Left kidney (tissue), 2 donors: Measurements from ENCODE around the gene TSHZ1. TPM values are rescaled to one million over a fixed set of nuclear protein-coding genes. Genes with fewer than 3 reads are reported as not detected.
A peak's percentile ranks its signal among the peaks of the same experiment; 100 is the strongest.
"Not testable (repeated sequence)": the region's sequence is repeated elsewhere in the genome, so short reads cannot be mapped to it uniquely, and the experiment has no call there.

Experiments
- DNase-seq: peaks from one replicate; pipeline ENCODE4 v3.0.0-alpha.2; 2013
- polyA plus RNA-seq: library from polyadenylated mRNA; unstranded; fragments of 120-200 nt; gene quantifications from one replicate; pipeline ENCODE4 v1.2.1, GENCODE V29; 2013; ENCODE audit not compliant: insufficient read length

TSHZ1 gene
- polyA plus RNA-seq, 1 donor, result 33.2 TPM

DNA sequence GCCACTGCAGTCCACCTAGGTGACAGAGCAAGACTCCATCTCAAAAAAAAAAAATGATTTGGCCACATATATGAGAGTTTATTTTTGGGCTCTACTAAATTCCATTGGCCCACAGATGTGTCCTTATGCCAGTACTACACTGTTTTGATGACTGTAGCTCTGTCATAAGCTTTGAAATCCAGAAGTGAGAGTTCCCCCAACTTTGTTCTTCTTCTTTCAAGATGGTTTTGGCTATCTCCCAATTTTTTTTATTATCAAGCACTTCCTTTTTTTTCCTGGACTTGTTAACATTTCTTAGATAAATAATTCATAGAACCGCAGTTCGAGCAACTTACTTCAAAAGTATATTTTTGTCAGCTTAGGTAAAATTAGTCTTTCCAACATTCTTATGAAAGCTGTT, 96.9 kb downstream of the TSHZ1 start:
- DNase-seq, result no peak

DNA sequence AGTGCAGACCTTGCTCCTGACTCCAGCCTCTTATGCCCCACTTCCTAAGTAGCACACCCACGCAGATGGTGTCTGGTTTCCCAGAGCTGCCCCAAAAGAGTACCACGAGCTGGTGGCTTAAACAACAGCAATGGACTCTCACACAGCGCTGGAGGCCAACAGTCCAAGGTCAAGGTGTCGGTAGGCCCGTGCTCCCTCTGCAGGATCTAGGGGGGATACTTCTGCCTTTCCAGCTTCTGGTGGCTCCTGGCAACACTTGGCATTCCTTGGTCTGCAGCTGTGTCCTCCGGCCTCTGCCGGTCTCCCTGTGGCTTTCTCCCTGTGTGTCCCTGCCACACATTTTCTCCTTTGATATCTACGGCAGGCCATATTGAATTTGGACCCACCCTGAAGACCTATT, 99.0 kb downstream of the TSHZ1 start:
- DNase-seq, result no peak

DNA sequence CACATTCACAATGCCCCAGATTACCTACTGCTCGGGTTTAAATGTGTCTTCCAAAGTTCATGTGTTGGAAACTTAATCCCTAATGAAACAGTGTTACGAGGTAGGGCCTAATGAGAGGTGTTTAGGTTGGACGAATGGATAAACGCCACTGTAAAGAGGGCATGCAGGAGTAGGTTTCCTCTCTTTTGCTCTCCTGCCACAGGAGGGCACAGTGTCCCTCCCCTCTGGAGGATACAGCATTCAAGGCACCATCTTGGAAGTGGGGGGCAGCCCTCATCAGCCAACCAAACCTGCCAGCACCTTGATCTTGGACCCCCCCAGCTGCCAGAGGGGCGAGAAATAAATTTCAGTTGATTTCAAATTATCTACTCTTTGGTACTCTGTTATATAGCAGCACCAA, 103.5 kb downstream of the TSHZ1 start:
- DNase-seq, result no peak

GRCh38 chr18:75314606-75315005, 104.0 kb downstream of the TSHZ1 start:
- no peak for DNase-seq

DNA sequence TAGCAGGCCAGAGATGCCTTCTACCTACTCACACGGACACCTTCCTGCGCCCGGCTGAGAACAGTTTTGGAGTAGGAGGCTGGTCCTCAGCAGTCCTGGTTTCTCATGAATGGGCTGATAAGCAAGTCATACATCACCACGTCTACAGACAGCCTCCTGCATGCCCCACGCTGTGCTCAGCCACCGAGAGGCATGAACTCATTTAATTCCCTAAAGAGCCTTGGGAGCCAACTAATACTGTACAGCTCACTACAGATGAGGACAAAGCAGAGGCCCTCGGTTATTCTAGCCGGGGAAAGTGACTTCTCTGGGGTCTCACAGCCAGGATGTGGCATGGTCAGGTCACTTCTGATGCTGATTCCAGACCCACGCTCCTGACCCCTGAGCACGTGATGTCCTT, 105.6 kb downstream of the TSHZ1 start:
- DNase-seq, result no peak

- no peak for DNase-seq
Measured at GRCh38 chr18:75316826-75317225, 106.2 kb downstream of the TSHZ1 start.

DNA sequence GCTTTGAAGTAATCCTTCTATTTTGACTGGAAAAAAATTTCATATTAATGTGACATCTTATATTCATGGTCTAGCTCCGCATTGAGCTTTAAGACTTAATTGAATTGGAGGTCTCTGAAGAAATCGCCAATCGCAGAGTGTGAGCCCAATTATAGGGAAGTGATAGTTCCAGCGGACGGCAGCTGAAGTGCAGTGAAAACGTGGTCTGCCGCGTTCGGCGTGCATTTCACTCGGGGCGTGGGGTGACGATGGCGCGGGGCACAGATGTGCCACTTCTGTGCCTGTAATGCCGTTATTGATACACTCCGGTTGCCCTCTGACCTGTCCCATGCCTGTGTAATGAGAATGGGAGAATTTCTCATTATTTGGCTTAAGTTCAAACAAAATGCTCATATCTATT, 106.7 kb downstream of the TSHZ1 start:
- no peak for DNase-seq

- no peak for DNase-seq
Measured at GRCh38 chr18:75317703-75318102, 107.1 kb downstream of the TSHZ1 start.

- DNase-seq, result no peak
Measured at GRCh38 chr18:75319905-75320304, 109.3 kb downstream of the TSHZ1 start.

- DNase-seq, result no peak
Measured at GRCh38 chr18:75320506-75320905, 109.9 kb downstream of the TSHZ1 start.

GRCh38 chr18:75321431-75321830, 110.8 kb downstream of the TSHZ1 start:
- DNase-seq, result no peak

DNA sequence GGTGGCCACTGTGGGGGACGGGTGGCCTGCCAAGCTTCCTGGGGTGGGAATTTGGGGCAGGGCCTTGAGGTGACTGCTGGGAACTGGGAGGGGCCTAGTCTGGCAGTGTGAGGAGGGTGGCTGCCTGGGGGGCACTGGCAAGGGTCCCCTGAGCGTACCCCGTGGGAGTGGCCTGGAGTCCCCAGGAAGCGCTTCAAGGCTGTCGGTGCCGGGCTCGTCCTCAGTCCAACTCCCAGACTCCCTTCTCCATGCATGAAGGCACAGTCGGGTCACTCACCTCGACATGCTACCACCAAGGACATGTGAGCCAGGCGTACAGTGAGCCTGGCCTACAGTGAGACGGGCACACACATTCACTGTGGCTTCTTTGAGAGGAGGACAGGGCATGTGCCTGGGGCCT, 111.6 kb downstream of the TSHZ1 start:
- no peak for DNase-seq

- no peak for DNase-seq
Measured at GRCh38 chr18:75323821-75324585, 113.4 kb downstream of the TSHZ1 start.

DNA sequence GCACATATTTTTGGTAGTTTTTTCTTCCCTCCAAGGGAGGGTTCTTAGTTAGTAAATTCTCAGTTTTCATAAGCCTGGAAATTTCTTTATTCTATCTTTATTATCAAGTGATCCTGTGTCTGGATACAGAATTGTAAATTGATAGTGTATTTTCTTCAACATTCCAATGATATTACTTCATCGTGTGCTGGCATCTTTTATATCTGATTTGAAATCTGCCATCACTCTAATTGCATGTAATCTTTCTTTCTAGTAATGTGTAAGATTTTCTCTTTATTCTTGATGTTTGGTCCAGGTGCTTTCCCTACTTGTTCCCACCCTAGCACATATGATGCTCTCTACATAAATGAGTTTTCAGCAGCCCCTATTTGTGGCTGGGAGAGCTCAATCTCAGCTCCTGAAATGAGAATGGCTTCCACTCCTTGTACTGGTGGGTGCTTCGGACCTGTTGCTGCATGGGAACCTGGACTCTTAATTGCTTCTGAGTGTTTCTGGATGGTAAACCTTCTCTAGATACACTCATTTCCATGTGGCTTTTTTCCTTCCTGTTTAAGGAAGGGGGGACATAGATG, 114.2 kb downstream of the TSHZ1 start:
- DNase-seq, result no peak

DNA sequence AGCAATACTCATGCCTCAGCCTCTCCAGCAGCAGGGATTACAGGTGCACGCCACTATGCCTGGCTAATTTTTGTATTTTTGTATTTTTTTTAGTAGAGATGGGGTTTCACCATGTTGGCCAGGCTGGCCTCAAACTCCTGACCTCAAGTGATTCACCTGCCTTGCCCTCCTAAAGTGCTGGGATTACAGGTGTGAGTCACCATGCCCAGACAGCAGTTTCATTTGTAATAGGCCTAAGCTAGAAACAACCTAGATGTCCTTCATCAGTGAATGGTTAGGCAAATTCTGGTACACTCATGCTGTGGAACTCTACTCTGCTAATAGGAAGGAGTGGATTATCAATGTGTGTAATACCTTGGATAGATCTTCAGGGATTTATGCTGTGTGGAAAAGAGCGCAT, 119.2 kb downstream of the TSHZ1 start:
- DNase-seq, result not testable (repeated sequence)

GRCh38 chr18:75330308-75330707, 119.7 kb downstream of the TSHZ1 start:
- no peak for DNase-seq

DNA sequence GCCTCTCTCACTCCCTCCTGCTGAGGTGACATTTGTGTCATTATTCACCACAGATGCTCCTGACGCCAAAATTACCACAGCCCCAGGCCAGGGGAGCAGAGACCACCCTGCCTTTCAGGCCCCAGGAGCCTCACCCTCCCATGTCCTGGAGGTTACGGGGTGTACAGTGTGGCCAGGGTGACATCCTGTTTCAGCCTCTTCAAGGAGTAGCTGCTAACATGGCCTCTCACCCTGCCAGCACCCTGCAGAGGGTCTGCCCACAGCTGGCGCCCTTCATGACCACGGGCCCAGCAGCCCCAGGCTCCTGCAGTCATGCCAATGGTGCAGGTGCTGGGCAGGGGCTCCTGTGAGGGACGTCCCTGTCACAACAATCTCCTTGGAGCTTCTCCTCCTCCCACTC, 124.3 kb downstream of the TSHZ1 start:
- no peak for DNase-seq

DNA sequence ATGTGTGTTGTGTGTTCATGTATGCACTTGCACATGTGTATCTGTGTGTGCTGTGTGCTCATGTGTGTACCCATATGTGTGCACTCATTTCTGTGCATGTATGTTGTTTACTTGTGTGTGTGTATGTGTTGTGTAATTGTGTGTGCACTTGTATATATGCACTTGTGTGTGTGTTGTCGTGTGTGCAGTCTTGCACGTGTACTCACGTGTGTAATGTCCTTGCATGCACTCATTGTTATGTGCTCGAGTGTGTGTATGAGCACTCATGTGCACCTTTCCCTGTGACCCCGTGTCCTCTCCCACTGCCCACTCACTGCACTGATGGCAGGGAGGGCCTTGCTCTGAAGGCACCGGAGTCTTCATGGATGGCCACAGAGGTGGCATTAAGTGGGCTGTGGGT, 124.9 kb downstream of the TSHZ1 start:
- no peak for DNase-seq

DNA sequence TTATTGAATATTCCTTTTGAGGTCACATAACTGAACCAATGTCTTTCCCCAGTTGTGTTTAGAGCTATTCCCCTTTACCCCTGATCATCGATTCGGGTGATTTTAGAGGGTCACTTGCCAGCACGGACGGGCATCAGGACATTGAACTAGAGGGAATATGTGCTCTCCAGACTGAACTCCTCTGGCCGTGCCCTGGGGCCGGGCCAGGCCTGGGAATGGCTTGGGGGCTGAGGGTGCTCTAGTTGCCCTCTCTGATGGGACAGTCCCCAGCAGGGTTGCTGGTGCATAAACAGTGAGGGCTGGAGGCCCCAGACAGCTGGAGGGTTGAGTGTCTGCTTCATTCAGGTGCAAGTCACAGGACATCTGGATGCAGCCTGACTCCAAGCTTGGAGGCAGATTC, 126.2 kb downstream of the TSHZ1 start:
- no peak for DNase-seq

GRCh38 chr18:75337348-75337747, 126.8 kb downstream of the TSHZ1 start:
- DNase-seq, result no peak

DNA sequence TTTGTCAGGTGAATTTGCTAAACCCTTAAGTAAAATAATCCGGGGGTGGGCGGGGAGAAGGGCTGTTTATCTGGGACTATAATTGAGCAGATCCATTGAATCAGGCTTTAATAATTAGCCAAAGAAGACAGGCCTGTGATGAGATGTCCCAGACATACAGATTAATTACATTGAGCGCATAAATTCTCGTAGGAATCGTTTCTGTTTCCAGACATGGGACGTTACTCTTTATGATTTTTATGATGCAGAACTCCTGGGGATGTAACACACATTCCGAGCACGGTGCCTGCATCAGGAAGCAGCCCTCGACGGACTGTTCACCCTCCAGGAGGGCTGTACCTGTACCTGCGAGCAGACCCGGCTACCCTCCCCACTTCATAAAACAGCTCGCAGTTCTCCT, 128.0 kb downstream of the TSHZ1 start:
- DNase-seq, result peak; percentile 51
